Neutrophil (primary cell): ENCODE measurements around the gene FSTL3.
"Not testable (repeated sequence)": the region's sequence is repeated elsewhere in the genome, so short reads cannot be mapped to it uniquely, and the experiment has no call there.

Experiments used
- H3K27ac ChIP-seq: fragments of 200-600 bp; sonication (generic); 2 replicates; pipeline ENCODE4 v1.5.1; 2016; ENCODE audit warnings: mild to moderate bottlenecking, moderate library complexity
- H3K27me3 ChIP-seq: fragments of 200-600 bp; sonication (generic); 2 replicates; pipeline ENCODE4 v1.6.0; 2016; ENCODE audit warnings: mild to moderate bottlenecking
- H3K36me3 ChIP-seq: fragments of 200-600 bp; sonication (generic); 2 replicates; pipeline ENCODE4 v1.5.1; 2017
- H3K4me1 ChIP-seq, 2 experiments: fragments of 200-600 bp in 1 of 2; sonication (generic) in 1 of 2; 1 replicate in 1 of 2; 2 replicates in 1 of 2; pipeline versions ENCODE4 v1.5.1 to v1.6.1; 2013 to 2016; ENCODE audit warnings: low read depth in 1 of 2, low read length in 1 of 2, mild to moderate bottlenecking in 1 of 2, moderate library complexity in 1 of 2; ENCODE audit not compliant: control insufficient read depth in 1 of 2, insufficient read depth in 1 of 2
- H3K4me3 ChIP-seq, 2 experiments: fragments of 200-600 bp in 1 of 2; sonication (generic) in 1 of 2; 1 replicate in 1 of 2; 2 replicates in 1 of 2; pipeline ENCODE4 v1.5.1; 2013 to 2016; ENCODE audit warnings: low read depth in 1 of 2, low read length in 1 of 2, mild to moderate bottlenecking in 1 of 2, moderate library complexity in 1 of 2
- H3K9me3 ChIP-seq: fragments of 200-600 bp; sonication (generic); 2 replicates; pipeline ENCODE4 v1.5.1; 2016
- CTCF ChIP-seq: fragments of 200-600 bp; sonication (generic); IDR thresholded peaks from 2 replicates; pipeline ENCODE4 v1.5.1; 2016; ENCODE audit warnings: antibody characterized with exemption

Gene FSTL3

GRCh38 chr19:676339-677105 lies at the start of gene FSTL3:
Gene FSTL3 (plus strand): TSS chr19:676392. CDS start chr19:676424, 32 bp downstream.
- no peak for TF ChIP-seq CTCF
- peak within 1 kb of the TSS; percentile 3 for H3K27ac ChIP-seq
- H3K4me3 ChIP-seq, result peak within 1 kb of the TSS; percentile 43 to 49
- peaks cover 63 to 76% of the 10 kb centered on the region in 2 experiments for H3K4me1 ChIP-seq
- H3K36me3 ChIP-seq, result no peaks in the 10 kb centered on the region
- no peaks in the 10 kb centered on the region for H3K9me3 ChIP-seq
- peaks cover 6% of the 10 kb centered on the region for H3K27me3 ChIP-seq

- not testable (repeated sequence) for H3K4me3 ChIP-seq, H3K27me3 ChIP-seq, H3K27ac ChIP-seq, H3K9me3 ChIP-seq, H3K4me1 ChIP-seq
- peaks cover 40% of the 10 kb centered on the region for H3K36me3 ChIP-seq
Observed at GRCh38 chr19:626566-626965, 49.6 kb upstream of the FSTL3 start.

- H3K27me3 ChIP-seq, result no peaks in the 10 kb centered on the region
- no peak overlapping the region for H3K27ac ChIP-seq
- H3K4me1 ChIP-seq, result peaks cover 8 to 12% of the 10 kb centered on the region in 2 experiments
- H3K36me3 ChIP-seq, result peaks cover 24% of the 10 kb centered on the region
- H3K9me3 ChIP-seq, result no peaks in the 10 kb centered on the region
- TF ChIP-seq CTCF, result no peak
- H3K4me3 ChIP-seq, result no peak overlapping the region
Observed at GRCh38 chr19:628168-628567, 48.0 kb upstream of the FSTL3 start.

GRCh38 chr19:629515-629914 lies 46.7 kb upstream of the FSTL3 start:
- not testable (repeated sequence) for H3K27ac ChIP-seq, H3K4me3 ChIP-seq, H3K27me3 ChIP-seq, H3K9me3 ChIP-seq
- H3K36me3 ChIP-seq, result peaks cover 14% of the 10 kb centered on the region
- peaks cover 16 to 19% of the 10 kb centered on the region in 2 experiments for H3K4me1 ChIP-seq

- H3K9me3 ChIP-seq, result no peaks in the 10 kb centered on the region
- H3K36me3 ChIP-seq, result peaks cover 8% of the 10 kb centered on the region
- TF ChIP-seq CTCF, result no peak
- no peaks in the 10 kb centered on the region for H3K27me3 ChIP-seq
- H3K4me1 ChIP-seq, result peaks cover 16 to 19% of the 10 kb centered on the region in 2 experiments
- H3K4me3 ChIP-seq, result no peak overlapping the region
- H3K27ac ChIP-seq, result no peak overlapping the region
Observed at GRCh38 chr19:629961-630714, 46.1 kb upstream of the FSTL3 start.

GRCh38 chr19:632579-633067 lies 43.6 kb upstream of the FSTL3 start:
- H3K27ac ChIP-seq, result peak overlapping the region; percentile 62
- peak overlapping the region; percentile 76 to 89 for H3K4me3 ChIP-seq
- H3K27me3 ChIP-seq, result peaks cover 13% of the 10 kb centered on the region
- H3K4me1 ChIP-seq, result peaks cover 16 to 19% of the 10 kb centered on the region in 2 experiments
- peaks cover 6% of the 10 kb centered on the region for H3K36me3 ChIP-seq
- no peaks in the 10 kb centered on the region for H3K9me3 ChIP-seq
- TF ChIP-seq CTCF, result no peak
